Lower leg skin (tissue), 4 donors: Measurements from ENCODE around the gene PAF1. TPM values are rescaled to one million over a fixed set of nuclear protein-coding genes. Genes with fewer than 3 reads are reported as not detected.

Source experiments
- DNase-seq, 2 donors: peaks; one replicate each; pipeline ENCODE4 v3.0.0-alpha.2; 2019; ENCODE audit warnings: low spot score in 2 of 2
- H3K4me3 ChIP-seq: fragments of 200-600 bp; sonication (generic); 2 replicates; pipeline ENCODE4 v1.5.1; 2017; ENCODE audit warnings: mild to moderate bottlenecking, low read depth; ENCODE audit not compliant: poor library complexity, severe bottlenecking
- POLR2A ChIP-seq, 2 donors: fragments of 450-650 bp; IDR thresholded peaks; one replicate each; pipeline ENCODE4 v1.6.1; 2016 to 2017; ENCODE audit warnings: antibody characterized with exemption in 2 of 2, mild to moderate bottlenecking in 1 of 2, moderate library complexity in 1 of 2
- WGBS, 2 donors: methylation state at CpG; one replicate each; pipeline ENCODE4 v1.1.5; 2018; 5-methylcytosine and 5-hydroxymethylcytosine counted together
- intact Hi-C: fragments of 100-400 bp; cut with DNase I; formaldehyde crosslinking; loops from one replicate; pipeline ENCODE4 v1.15.0; 2023; ENCODE audit warnings: low total_unique reads
- total RNA-seq, 4 donors: library from RNA; depleted of rRNA; stranded (reverse); fragments of >200 nt; gene quantifications; one replicate each; pipeline ENCODE4 v1.1.0, GENCODE V29; 2016
- TF ChIP-seq, protein P1 (sequence below), 3 donors: fragments of 450-650 bp; IDR thresholded peaks; one replicate each; pipeline ENCODE4 v1.5.1; 2016; ENCODE audit warnings: antibody characterized with exemption in 3 of 3, mild to moderate bottlenecking in 3 of 3, moderate library complexity in 2 of 3

The PAF1 gene
- total RNA-seq = 10 to 100 TPM; 22.4 to 48.0 (median 36.3) TPM

DNA sequence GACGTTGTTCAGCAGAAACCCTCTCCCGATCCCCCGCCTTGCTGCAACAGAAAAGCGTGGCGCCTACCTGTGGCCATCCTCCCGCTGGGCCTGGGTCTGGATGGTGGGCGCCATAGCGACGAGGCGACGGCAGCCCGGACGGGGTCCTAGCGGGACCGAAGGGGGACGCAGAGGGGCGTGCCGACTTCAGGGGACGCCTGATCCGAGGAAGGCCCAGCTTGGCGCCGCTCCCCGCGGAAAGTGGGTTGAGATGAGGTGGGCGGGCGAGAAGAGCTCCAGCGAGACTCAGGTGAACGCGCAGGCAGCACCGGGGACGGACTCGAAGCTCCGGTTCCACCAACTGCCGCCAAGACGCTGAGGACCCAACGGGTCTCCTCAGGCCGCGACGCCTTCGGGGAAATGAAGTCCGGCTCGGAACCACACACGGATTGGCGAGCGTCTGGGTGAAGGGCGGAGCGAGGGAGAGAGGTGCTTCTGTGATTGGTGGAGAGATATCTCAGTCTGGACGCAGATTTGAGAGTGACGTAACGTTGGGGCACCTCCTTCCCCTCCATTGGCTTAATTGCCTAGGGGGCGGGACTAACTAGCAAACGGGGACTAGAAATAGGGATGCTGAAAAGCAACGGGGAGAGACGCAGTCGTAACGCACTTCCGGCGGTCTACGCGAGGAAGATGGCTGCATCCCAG lies at the start of gene PAF1, which contains the start of gene MED29:
PAF1 (minus strand) TSS at position 356 of the 687 bp plus-strand sequence; CDS start at position 114, 242 bp downstream.
MED29 (plus strand) TSS at position 628 of the 687 bp plus-strand sequence; CDS start at position 673, 45 bp downstream.
- intact Hi-C loops = no loop called here
- peak within 1 kb of the TSS; percentile 89 for H3K4me3 ChIP-seq
- TF ChIP-seq POLR2A (IDR thresholded peaks at IDR 0.05) = peak in 1 of 2 donors; percentile 40
- TF ChIP-seq, protein P1, sequence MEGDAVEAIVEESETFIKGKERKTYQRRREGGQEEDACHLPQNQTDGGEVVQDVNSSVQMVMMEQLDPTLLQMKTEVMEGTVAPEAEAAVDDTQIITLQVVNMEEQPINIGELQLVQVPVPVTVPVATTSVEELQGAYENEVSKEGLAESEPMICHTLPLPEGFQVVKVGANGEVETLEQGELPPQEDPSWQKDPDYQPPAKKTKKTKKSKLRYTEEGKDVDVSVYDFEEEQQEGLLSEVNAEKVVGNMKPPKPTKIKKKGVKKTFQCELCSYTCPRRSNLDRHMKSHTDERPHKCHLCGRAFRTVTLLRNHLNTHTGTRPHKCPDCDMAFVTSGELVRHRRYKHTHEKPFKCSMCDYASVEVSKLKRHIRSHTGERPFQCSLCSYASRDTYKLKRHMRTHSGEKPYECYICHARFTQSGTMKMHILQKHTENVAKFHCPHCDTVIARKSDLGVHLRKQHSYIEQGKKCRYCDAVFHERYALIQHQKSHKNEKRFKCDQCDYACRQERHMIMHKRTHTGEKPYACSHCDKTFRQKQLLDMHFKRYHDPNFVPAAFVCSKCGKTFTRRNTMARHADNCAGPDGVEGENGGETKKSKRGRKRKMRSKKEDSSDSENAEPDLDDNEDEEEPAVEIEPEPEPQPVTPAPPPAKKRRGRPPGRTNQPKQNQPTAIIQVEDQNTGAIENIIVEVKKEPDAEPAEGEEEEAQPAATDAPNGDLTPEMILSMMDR (IDR thresholded peaks at IDR 0.05) = no peak
- 0% methylated on average over 60 of the region's 60 CpGs for WGBS, 2 donors
- peak; percentile 99 for DNase-seq

DNA sequence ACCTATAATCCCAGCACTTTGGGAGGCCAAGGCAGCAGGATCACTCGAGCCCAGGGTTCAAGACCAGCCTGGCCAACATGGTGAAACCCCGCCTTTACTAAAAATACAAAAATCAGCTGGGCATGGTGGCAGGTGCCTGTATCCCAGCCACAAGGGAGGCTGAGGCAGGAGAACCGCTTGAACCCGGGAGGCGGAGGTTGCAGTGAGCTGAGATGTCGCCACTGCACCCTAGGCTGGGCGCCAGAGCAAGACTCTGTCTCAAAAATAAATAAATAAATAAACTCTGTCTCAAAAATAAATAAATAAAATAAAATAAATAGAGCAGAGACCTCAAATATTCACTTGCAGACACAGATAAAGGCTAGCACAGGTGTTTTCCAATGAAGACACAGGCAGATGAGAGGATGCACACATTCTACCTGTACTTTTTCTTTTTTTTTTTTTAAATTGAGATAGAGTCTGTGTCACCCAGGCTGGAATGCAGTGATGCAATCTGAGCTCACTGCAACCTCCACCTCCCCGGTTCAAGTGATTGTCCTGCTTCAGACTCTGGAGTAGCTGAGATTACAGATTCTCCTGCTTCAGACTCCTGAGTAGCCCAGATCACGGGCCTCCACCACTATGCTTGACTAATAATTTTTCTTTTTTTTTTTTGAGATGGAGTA lies 47.5 kb upstream of the PAF1 start:
- 86 to 87% methylated on average over 9 of the region's 9 CpGs for WGBS, 2 donors
- no peak for DNase-seq
- intact Hi-C loops = no loop called here
- no peak overlapping the region for H3K4me3 ChIP-seq
- TF ChIP-seq, protein P1 (IDR thresholded peaks at IDR 0.05) = no peak
- no peak for TF ChIP-seq POLR2A (IDR thresholded peaks at IDR 0.05)

DNA sequence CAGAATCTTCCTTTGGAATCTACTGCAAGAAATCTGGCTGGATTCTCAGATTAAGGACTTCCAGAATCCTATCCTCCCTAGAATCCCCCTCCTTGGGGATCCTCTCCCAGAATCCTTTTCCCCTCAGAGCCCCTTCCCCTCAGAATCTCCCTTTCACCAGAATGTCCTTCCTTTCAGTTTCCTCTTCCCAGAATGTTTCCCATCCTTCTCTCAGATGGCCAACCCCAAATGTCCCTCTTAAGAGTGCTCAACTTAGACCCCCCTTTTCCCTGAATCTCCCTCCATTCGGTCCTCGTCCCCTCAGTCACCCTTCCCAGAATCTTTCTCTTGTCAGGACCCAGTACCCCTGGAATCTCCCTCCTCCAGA lies 45.4 kb upstream of the PAF1 start:
- no peak for TF ChIP-seq POLR2A (IDR thresholded peaks at IDR 0.05)
- TF ChIP-seq, protein P1 (IDR thresholded peaks at IDR 0.05) = no peak
- H3K4me3 ChIP-seq = no peak overlapping the region
- no peak for DNase-seq
- 4 to 15% methylated on average over 2 of the region's 2 CpGs for WGBS, 2 donors
- intact Hi-C loops = no loop called here

DNA sequence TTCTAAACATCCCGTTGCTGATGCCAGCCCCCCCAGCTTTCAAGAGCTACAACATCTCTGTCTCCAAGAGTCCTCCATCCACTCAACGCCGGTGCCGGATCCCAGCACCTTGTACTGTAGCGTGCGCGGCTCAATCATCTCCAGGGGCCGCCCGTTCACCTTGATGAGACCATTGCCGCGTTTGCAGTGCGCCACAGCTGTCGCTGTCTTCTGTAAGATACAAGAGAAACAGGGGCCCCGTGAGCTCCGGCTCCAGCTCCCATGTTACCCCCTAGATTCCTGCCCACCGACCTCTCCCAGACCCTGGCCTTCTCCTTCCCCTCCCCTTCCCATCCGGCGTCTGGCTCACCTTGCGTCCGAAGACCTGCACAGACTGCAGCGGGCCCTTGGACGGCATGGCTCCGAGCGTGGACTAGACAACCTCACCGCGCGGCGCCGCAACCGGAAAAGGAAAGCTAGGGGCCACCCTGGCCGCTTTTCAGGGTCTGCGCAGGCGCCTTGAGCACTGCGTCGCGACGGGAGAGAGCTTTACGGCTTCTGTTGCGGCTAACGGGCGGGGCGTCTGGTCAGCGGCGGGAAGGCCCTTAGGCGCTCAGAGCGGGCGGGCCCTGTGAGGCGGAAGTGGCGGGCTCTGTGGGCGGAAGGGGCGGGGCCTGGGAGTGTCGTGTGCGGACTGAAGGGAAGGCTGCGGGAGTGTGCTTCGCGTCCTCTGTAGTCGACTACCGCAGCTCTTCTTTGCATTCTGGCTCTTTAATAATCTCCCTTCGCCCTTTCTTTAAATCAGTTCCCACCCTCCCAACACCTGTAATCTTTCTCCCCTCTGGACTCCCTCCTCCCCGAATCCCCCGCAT lies 44.8 kb upstream of the PAF1 start, which contains the start of gene RPS16:
RPS16 (minus strand) TSS at position 451 of the 851 bp plus-strand sequence; CDS start at position 397, 54 bp downstream.
- DNase-seq = peak; percentile 97 to 100
- TF ChIP-seq, protein P1 (IDR thresholded peaks at IDR 0.05) = no peak
- TF ChIP-seq POLR2A (IDR thresholded peaks at IDR 0.05) = peak in 1 of 2 donors; percentile 75
- H3K4me3 ChIP-seq = peak within 1 kb of the TSS; percentile 83
- WGBS, 2 donors = 0 to 1% methylated on average over 47 to 60 of the region's 61 CpGs
- intact Hi-C loops = no loop called here

DNA sequence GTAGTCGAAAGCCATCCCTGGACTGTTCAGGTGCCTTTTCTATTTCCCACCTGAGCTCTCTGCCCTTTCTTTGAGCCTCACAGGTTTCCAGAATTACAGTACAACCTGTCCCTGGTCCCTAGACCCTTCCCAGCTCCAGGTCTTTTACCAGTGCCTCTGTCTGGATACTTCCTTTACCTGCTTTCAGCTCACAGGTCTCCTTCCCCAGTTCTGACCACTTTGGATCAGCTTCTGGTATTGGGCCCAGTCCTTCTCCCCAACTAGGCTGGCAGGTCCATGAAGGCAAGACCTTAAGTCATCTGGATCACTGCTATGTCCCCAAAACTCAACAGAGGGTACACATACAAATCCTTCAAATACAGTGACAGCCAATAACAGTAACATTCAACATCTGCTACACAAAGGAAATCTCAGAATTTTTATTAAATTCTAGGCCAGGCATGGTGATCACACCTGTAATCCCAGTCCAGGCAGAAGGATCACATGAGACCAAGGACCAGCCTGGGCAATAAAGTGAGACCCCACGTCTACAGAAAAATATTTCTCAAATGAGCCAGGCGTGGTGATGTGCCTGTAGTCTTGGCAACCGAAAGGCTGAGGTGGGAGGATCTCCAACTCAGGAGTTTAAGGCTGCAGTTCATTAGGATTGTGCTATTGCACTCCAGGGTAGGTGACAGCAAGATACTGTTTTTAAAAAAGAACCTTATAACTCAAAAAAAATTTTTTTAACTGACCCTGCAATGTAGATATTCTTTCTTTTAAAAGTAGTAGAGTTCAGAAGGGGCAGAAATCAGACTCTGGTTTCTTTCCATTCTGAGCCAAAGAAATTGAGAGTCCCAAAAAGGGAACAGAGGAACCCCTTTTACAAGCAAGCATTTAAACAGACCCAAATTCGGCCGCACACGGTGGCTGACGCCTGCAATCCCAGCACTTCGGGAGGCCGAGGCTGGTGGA lies 43.5 kb upstream of the PAF1 start:
- intact Hi-C loops = no loop called here

More for the DNA sequence above, 43.5 kb upstream of the PAF1 start:
- 38 to 44% methylated on average over 10 of the region's 10 CpGs for WGBS, 2 donors
- DNase-seq = no peak
- TF ChIP-seq POLR2A (IDR thresholded peaks at IDR 0.05) = no peak
- TF ChIP-seq, protein P1 (IDR thresholded peaks at IDR 0.05) = no peak
- peak overlapping the region; percentile 83 for H3K4me3 ChIP-seq
